ENCODE data around the gene SLC25A42.

GRCh38 chr19:19028526-19028925 lies 35.3 kb upstream of the SLC25A42 start:
- TF ChIP-seq CTCF (IDR thresholded peaks at IDR 0.05): no peak
- TF ChIP-seq POLR2A (IDR thresholded peaks at IDR 0.05): no peak
